Measurements from ENCODE around the gene SLC7A5.

Gene SLC7A5

GRCh38 chr16:87847785-87848675, 21.3 kb downstream of the SLC7A5 start:
- H3K9me3 ChIP-seq (ENCODE audit: control insufficient read depth, insufficient read depth, low read depth, low read length) = no peaks in the 10 kb centered on the region
- ChIA-PET CTCF (interaction anchor here (0.8 to 5.3 kb wide), 9 partner anchors 9 to 67 kb away, joined by 3 to 120 read pairs (median 4); partner anchors contain the start of gene SLC7A5), POLR2A (no interaction called here)
- H3K36me3 ChIP-seq (ENCODE audit: control insufficient read depth in 2 of 2, insufficient read depth in 1 of 2, low read length in 2 of 2) = peaks cover 0 to 46% of the 10 kb centered on the region in 2 experiments; a peak in 1 of 3 replicates
- TF ChIP-seq ZBTB11 (tag by site-specific recombination; conservative IDR thresholded peaks at IDR 0.05; ENCODE audit: low read depth) (no peak), ZNF391 (tag by site-specific recombination; IDR thresholded peaks at IDR 0.05; ENCODE audit: borderline replicate concordance, low read depth) (no peak), ZNF558 (tag by site-specific recombination; IDR thresholded peaks at IDR 0.05) (no peak)
- no peak overlapping the region for H3K4me3 ChIP-seq (ENCODE audit: low read depth, low read length)
- H3K27ac ChIP-seq (ENCODE audit: extremely low read depth, low read depth, low read length) = no peak overlapping the region
- no peaks in the 10 kb centered on the region; the same call in 1 of the 2 replicates for H3K4me1 ChIP-seq (ENCODE audit: control insufficient read depth, insufficient read depth, low read length)

- Histone ChIP-seq H3K27ac (ENCODE audit: extremely low read depth, low read depth, low read length) (no peak overlapping the region), H3K4me1 (ENCODE audit: control insufficient read depth, insufficient read depth, low read length) (no peaks in the 10 kb centered on the region; the same call in 1 of the 2 replicates), H3K36me3 (ENCODE audit: control insufficient read depth in 2 of 2, insufficient read depth in 1 of 2, low read length in 2 of 2) (peaks cover 0 to 51% of the 10 kb centered on the region in 2 experiments; a peak in 1 of 3 replicates), H3K9me3 (ENCODE audit: control insufficient read depth, insufficient read depth, low read depth, low read length) (no peaks in the 10 kb centered on the region), H3K4me3 (ENCODE audit: low read depth, low read length) (no peak overlapping the region)
- CTCF ChIA-PET = interaction anchor here (0.8 to 1.5 kb wide), 5 partner anchors 9 to 59 kb away, joined by 3 to 7 read pairs (median 4); no protein-coding TSS in a partner anchor
- POLR2A ChIA-PET = no interaction called here
- TF ChIP-seq KLF7 (tag by site-specific recombination; IDR thresholded peaks at IDR 0.05; ENCODE audit: borderline replicate concordance) = no peak
- no peak for TF ChIP-seq ZNF280C (tag by site-specific recombination; IDR thresholded peaks at IDR 0.05)
- no peak for TF ChIP-seq SALL2 (tag by site-specific recombination; IDR thresholded peaks at IDR 0.05; ENCODE audit: borderline replicate concordance)
- TF ChIP-seq PRDM6 (tag by site-specific recombination; IDR thresholded peaks at IDR 0.05) = no peak
- TF ChIP-seq YY2 (tag by site-specific recombination; IDR thresholded peaks at IDR 0.05) = no peak
- no peak for TF ChIP-seq IKZF3 (tag by site-specific recombination; IDR thresholded peaks at IDR 0.05)
- no peak for TF ChIP-seq ZBTB44 (tag by site-specific recombination; IDR thresholded peaks at IDR 0.05)
- no peak for TF ChIP-seq FEZF1 (tag by site-specific recombination; IDR thresholded peaks at IDR 0.05)
- no peak for TF ChIP-seq AEBP2 (tag by site-specific recombination; IDR thresholded peaks at IDR 0.05; ENCODE audit: borderline replicate concordance)
- TF ChIP-seq ZNF510 (tag by site-specific recombination; IDR thresholded peaks at IDR 0.05; ENCODE audit: insufficient replicate concordance) = no peak
- TF ChIP-seq ZNF701 (tag by site-specific recombination; IDR thresholded peaks at IDR 0.05) = no peak
- no peak for TF ChIP-seq ZNF785 (tag by site-specific recombination; IDR thresholded peaks at IDR 0.05)
- no peak for TF ChIP-seq ZNF660 (tag by site-specific recombination; IDR thresholded peaks at IDR 0.05)
- TF ChIP-seq ZNF37A (tag by site-specific recombination; IDR thresholded peaks at IDR 0.05) = no peak
- TF ChIP-seq ZNF175 (tag by site-specific recombination; IDR thresholded peaks at IDR 0.05) = no peak
- TF ChIP-seq PRDM4 (tag by site-specific recombination; IDR thresholded peaks at IDR 0.05) = no peak
- no peak for TF ChIP-seq SCRT2 (tag by site-specific recombination; IDR thresholded peaks at IDR 0.05)
Observed at GRCh38 chr16:87847467-87847784, 21.9 kb downstream of the SLC7A5 start.
